ENCODE data around the gene IL34.

IL34 gene

DNA sequence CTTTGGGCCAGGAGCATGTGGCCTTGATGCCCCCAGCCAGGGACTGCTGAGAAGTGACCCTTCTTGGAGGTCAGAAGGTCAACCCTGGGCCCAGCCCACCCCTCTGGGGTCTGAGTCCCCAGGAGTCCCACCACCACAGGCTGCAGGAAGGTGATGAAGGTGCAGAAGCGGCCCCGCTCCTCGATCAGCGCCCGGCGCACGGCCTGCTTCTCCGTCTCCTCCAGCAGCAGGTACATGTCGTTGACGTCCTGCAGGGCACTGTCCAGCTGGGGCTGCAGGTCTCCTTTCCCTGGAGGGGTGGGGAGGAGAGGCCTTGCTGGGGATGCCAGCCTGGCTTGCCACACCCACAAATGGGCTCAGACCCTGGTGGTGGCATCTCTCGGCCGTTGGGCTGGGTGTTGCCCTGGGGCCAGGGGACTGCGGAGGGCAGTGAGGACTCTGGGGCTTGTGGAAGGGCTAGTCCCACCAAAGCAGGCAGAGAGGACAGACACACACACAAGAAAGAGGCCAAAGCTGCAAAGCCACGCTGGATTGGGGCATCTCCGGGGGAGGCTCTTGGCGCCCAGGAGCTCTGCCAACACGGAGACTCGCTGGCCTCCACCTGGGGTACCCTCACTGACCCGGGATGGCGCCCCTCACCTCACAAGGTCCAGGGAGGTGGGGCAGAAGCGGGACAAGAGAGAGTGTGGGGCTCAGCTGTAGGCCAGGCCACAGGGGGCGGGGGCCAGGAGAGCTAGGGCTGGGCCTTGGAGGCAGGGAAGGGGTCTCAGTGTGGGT lies 31.9 kb downstream of the IL34 start:
- DNase-seq (ENCODE audit: low read depth in 2 of 2): no peak

DNA sequence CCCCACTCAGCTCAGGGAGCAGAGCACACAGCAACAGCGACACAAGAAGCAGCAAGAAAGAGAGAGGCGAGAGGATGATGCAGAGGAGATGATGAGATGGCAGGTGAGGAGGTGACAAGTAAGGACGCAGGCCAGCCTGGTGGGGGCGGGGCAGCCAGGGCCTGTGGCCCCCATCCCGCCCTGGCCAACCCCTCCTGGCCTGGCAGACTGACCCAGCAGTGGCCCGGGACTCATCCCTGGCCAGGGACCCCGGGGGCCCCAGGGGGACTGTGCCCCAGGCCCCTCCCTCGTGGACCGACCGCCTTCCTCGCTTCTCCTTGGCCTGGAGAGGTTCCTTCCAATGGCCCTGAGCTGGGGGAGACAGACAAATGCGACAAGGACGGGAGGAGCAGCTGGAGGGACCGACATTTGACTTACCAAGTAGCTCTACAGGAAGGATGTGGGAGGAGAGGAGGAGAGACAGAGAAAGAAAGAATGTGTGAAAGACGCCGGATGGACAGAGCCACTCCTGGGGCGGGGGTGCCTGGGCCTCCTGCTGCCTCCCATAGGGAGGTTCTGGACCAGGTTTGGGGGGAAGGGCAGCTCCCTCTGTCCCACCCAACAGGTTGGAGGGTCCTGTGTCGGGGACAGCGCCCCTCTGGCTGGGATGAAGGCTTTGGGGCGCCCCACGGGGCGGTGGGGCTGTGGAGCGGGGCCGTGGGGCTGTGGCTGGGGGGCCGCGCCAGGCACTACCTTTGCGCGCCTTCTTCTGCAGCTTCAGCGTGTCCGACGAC lies 32.7 kb downstream of the IL34 start:
- no peak for DNase-seq (ENCODE audit: low read depth in 2 of 2)

DNA sequence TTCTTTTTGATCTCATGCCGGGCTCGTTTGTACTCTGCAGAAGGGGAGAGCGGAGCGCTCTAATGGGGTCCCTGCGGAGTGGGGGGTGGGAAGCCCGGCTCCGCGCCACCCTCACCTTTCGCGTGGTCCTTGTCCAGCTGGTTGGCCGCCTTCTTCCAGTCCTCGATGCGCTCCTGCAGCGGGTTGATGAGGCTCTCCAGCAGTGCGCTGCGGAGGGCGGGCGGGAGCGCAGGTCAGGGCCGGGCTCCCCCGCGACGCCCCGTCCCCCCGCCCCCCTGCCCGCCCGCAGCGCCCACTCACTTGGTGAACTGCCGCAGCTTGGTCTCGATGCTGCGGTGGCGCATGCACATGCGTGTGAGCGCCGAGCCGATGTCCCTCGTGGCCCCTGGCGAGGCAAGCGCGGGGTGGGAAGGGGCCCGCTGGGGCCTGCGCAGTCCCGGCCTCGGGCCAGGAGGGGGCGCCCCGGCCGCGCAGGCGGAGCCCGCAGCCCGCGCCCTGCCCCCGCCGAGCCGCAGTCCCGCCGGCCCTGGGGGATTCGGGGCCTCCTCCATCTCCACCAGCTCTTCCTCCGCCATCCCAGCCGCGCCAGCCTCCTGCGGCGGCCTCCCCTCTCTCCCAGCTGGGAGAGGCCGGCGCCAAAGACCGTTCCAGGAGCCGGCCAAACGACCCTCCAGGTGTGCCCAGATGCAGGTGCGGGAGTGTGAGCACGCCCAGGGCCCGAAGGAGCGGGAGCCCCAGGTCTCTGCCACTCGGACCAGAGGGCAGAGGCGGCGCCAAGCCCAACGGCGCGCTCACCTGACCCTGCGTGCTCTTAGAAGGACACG lies 33.5 kb downstream of the IL34 start:
- no peak for DNase-seq (ENCODE audit: low read depth in 2 of 2)

DNA sequence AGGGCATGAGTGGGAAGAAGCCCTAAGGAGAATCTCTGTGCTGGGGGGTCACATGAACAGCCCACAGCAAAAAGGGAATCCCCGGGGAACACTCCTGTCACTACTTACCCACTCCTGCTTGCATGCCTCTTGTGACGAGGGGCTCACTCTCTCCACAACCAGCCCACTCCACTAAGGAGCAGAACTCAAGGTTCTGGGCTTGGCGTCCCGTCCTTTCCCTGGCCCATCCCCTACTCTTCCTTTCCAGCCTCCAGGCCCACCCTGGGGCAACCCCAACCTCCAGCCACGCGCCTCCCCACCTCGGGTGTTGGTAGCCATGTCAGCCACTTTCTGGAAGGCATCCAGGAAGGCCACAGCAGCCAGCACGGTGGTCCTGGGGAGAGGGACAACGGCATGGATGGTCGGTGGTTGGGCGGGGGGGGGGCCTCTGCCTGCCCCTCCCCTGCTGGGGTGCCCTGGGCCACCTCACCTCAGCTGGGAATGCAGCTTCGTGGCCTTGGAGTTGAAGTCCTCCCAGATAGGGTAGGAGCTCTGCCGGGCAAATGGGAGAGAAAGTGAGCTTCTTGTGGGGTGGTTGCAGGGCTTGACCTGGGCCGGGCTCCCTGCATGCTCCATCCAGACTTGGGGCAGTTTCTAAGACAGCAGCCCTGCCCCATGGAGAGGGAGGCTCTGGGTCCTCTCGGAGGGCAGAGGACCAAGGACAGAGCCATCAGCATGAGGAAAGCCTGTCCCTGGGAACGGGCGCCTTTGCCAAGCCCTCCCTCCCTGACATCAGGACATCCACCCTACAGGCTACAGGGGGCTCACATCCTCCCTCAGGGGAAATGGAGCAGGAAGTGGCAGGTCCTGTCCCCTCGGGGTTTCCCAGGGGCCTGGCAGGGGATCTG lies 34.4 kb downstream of the IL34 start:
- DNase-seq (ENCODE audit: low read depth in 2 of 2): no peak

DNA sequence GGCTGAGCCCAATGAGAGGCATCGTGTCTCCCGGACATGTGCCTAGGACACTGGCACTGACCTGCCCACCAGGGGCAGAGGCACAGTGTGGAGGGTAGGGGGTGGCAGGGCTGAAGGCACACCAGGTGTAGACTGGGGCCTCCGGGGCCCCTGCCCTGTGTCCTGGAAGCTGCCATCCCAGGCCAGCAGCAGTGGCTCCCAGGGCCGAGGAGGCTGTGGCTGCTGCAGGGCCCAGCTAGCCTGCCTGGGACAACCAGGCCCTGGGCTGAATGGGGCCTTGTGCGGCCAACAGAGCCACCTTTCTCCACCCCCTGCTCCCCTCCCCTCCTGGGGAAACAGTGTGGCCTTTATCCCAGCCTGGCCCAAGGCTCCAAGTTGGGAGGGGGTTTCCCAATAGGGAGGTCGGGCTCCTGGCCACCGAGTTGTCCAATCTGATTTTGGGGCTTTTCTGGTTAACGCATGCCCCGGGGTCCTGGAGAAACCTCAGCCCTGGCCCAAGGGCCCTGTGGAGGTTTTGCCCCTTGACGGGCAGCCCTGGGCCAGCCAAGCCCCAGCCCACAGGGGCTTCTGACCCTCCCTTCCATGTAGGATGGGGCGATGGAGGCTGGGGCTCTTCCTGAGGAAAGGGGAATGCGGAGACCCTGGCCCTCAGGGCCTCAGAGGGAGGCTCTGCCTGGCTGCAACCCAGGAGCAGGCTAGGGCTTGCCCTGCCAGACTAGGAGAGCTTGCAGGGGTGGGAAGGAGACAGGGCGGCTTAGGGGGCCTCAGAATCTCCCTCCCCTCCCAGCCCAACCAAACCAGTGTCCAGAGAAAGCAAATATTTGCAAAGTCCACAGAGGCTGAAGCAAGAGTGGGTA lies 35.3 kb downstream of the IL34 start:
- no peak for DNase-seq (ENCODE audit: low read depth in 2 of 2)

DNA sequence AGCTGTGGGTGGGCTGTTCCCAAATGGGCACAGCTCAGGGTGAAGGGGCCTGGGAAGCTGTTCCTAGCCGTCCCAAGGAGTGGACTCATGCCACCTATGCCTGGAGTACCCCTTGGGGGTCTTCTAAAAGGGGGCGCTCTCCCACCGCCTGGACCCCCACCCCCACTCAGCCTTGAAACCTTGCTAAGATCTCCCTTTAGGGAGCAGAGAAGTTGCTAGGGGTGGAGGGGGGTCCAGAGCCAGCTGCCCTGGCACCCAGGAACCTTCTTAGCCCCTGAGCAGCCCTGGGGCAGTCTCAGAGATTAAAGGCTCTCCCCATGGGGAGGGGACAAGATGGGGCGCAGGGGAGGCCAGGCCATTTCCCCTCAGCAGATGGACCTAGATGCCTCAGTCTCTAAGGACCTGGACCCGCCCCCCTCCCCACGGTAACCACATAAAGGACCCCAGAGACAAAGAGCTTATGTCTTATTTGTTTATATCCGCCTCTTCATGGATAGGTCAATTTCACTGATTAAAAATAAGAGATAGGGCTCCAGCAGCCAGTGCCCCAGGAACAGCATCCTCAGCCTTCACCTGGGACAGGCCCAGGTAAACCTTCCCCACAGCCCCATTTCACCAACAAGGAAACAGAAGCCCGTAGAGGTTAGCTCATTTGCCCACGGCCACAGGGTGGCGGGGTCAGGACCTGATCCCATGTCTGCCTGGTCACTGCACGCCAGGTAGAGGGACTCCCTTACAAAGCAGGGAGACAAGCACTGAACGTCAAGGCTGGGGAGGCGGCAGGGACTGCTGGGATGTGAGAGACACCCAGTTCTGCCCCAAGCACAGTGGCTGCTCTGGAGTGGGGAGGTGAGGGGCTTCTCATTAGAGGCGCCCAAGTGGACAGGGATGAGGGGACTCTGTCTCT lies 36.1 kb downstream of the IL34 start:
- no peak for DNase-seq (ENCODE audit: low read depth in 2 of 2)

DNA sequence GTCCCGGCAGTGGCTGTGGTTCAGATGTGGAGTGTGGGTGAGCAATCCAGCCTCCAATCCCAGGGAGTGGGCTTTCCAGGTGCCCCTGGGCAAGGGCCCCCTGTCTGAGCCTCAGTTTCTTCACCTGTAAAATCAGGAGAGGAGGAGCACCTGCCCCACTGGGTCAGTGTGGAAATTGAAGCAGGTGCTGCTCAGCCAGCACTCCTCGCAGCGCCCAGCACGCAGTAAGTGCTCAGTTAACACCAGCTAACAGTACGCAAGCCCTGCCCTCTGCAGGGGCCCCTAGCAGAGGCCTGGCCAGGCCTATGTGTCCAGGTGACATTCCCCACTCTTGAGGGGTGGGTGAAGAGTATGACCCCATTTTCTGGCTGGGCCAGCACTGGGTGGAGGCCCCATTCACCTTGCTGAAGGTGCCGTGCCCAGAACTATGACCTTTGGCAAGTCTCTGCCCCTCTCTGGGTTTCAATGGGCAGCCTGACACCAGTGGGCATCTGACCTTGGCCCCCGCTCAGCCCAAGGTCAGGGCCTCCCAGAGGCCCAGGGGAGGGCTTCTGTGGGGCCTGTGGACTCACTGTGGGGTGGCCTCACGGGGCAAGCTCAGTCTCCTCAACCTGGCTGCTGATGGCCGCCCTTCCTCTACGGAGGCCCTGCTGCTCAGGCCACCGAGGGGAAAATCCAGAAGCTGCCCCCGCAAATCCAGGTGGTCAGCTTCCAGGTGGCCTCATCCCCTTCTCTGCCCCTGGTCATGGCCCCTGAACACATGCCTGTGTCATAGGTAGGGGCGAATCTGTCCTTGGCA lies 37.0 kb downstream of the IL34 start:
- no peak for DNase-seq (ENCODE audit: low read depth in 2 of 2)

DNA sequence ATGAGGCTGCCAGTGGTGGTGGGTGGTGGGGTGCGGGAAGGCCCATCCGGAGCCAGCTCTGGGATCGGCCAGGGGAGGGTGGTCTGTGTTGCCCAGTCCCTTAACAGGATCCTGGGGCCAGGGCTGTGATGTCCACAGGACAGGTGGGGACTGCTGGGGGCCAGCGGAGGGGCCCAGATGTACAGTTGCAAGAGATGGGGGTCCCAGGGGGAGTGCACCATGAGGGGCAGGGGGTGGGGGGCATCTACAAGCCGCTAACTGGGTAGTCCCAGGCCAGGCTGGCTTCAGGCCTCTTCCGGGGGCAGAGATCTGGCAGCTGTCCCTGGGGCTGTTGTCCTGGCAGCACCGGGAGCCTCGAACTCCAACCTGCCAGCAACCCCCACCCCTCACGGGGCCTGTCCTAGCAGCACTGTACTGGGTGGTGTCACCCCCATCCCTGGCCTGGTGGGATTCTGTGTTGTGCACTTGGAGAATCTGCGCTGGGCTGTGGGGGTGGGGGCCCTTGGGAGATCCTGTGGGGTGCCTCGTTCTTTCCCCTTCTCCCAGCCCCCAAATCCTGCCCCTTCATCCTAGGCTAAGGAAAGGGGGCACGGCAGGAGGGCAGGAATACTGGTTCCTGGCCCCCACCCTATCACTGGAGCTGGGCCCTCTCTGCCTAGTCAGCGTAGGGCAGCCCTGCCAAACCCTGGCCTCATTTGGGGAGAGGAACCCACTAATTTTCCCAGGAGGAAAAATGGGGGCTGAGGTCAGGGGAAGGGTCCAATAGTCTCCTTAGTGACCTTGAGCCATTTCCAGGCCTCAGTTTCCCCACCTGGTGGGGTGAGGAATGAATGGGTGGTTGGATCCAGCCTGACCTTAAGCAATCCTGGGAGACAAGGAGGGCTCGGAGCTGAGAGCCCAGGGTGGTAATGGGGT lies 38.0 kb downstream of the IL34 start:
- no peak for DNase-seq (ENCODE audit: low read depth in 2 of 2)

DNA sequence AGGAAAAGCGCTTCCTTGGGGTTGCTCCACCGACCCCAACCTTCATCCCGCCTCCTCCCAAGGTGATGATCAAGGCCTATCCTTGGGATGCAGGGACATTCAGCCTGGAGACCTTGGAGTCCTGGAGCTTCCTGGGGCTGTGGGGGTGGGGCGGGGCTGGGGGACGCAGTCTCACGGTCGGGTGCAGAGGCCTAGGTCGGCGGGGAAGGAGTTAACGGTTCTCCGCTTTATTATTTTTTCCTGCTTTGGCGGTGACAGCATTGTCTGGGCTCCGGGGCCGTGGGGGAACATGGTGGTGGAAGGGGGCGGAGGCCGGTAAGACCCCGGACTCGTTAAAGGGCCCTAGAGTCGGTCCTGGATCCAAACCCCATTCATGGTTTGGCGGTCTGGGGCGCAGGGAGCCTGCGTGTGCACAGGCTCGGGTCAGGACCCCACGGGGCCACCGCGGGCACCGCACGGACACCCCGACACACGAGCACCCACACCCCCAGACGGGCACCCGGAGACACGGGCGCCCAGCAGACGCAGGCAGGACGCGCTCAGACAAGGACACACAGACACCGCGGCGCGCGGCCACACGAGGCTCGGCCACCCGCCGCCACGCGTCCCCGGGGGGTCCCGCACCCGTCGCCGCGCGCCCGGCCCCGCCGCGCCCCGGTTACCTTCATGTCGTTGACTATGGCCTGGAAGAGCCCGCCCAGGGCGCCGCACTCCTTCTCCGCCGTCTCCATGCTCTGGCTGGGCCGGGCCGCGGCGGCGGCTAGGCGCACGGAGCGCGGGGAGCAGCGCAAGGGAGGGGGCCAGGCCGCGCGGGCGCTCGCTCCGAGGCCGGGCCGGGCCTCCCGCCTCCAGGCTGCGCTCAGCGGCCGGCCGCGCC lies 38.9 kb downstream of the IL34 start:
- no peak for DNase-seq (ENCODE audit: low read depth in 2 of 2)

DNA sequence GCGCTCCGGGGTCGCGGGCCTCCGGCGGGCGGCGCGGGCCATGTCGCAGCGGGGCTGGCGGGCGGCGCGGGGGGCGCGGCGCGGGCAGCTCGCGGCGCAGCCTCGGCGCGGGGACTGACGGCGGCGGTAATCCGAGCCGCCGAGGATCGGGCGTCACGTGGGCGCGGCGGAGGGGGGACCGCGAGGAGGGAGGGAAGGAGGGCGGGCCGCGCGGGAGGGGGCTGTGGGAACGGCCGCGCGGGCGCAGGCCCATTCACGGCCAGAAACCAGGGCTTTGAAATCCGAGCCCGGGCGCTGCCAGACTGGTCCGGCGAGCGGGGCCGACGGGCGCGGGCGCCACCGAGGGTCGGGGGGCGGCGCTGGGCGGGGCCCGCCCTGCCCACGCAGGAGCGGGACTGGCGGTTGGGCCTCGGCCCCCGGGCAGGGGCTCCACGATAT lies 39.6 kb downstream of the IL34 start, which contains the start of gene MTSS2:
TSS of gene MTSS2 (minus strand) at position 116 of the 438 bp plus-strand sequence. CDS start 262 bp downstream, outside the sequence.
- peak in 1 of 2 donors; percentile 15 for DNase-seq (ENCODE audit: low read depth in 2 of 2)

DNA sequence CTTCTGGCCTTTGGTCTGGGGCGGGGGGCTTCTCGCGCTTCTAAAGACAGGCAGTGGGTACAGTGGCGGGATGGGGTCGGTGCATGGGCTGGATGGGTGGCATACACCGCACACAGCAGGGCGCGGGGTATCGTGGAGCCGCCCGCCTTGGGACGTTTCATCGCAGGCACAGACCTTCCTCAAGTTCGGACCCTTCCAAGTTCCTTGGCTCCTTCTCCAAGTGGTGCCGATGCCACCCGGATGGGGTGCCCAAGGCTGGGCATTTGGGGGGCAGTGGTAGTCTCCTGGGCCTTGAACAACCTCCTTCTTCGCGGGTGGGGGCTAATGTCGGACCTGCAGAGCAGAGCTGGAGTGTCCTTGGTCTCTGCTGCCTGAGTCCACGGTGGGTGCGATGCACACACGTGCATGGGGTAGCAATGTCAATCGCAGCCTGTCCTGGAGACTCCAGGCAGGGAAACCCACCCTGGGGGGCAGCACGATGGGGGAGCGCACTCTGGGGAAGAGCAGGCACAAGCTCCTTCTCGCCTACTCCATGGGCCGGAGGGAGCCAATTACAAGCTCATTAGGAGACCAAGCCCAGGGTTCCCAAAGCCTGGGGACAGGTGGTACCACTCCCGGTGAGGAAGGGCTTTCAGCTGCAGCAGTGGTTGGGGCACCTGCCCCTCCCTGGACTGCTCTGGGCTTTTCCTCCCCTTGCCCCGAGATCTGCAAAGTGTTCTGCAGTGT lies 40.2 kb downstream of the IL34 start:
- DNase-seq (ENCODE audit: low read depth in 2 of 2): no peak

DNA sequence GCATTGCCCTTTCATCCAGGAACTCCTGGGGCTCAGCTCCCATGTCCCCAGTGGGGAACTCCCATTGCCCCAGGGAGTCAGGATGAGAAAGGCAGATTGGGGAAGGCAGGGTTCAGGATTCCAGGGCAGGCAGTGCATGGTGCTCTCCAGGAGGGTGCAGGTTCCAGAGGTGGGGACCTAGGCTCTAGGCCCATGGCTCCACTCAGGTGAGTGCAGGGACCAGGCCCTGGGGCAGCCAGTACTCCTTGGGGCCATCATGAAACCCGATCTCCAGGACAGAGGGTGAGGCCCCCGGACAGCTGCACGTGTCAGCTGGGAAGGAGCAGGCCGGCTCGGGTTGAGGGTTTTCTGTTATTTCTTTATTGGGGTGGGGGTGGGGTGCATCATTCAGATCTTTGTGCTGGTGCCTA lies 40.7 kb downstream of the IL34 start:
- no peak for DNase-seq (ENCODE audit: low read depth in 2 of 2)

DNA sequence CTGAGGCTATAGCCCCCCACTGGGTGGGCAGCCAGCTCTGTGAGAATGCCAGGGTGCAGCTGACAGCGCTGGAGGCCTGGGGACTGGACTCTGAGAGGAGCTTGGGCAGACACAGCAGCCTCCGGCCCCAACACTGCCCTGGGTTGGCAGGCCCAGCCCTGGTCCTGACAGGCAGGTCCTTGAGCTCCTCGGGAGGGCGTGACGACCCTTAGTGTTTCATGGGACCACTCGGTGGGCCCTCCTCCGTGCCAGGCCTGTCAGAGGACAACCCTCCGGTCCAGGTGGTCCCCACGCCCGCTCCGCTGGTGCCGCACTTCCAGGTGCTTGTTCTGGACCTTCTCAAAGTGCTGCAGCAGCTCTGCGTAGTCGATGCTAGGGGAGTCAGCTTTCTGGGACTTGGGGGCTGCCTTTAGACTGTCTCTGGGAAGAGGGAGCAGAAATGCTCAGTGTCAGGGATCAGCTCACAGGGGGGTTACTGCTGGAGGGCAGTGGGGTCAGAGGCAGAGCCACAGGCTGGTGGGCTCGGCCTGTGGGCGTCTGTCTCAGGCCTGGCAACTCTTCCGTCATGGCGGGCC lies 41.4 kb downstream of the IL34 start:
- DNase-seq (ENCODE audit: low read depth in 2 of 2): no peak

DNA sequence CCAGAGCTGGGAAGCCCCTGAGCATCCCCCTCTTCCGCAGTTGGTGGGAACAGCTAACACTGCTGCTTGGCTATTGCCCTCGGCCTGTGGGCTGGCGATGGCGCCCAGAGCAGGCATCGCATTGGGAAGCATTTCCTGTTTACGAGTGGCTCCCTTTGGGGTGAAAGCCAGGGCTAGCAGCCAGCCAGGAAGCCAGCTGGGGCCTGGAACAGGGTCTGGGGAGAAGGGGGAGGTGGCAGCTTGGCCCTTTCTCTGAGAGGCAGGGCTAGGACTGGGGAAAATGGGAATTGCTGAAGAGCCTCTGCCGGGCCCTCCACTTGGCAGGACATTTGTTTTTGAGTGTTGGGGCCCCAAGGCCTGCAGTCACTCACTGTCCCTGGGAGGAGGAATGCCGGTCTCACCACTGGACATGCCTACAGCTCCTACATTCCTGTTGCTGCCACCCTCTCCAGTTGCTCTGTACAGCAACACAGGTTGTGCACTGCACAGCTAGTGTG lies 41.9 kb downstream of the IL34 start:
- no peak for DNase-seq (ENCODE audit: low read depth in 2 of 2)
